ENCODE results near the gene CACNA1E. TPM values are rescaled to one million over a fixed set of nuclear protein-coding genes. Genes with fewer than 3 reads are reported as not detected.

CACNA1E gene
- polyA plus RNA-seq, 1 donor, result 0.32 TPM

DNA sequence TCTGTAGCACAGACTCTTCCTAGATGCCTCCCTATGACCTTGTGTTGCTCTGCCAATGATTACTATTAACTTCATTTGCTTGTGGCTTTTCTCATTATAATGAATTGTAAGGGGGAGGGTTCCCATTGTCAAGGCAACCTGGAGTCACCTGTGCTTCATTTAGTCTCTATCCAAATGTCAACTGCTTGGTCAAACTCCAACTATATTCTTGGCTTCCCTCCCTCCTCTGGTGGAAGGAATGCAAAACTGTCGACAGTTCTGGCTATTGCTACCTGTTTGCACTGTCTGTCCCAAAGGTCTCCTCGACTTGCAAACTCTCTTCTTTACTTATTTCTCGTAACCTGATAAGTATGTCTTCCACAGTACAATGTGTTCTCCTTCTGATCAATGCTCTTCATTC lies 100.3 kb downstream of the CACNA1E start:
- DNase-seq (ENCODE audit: low read depth), result no peak

DNA sequence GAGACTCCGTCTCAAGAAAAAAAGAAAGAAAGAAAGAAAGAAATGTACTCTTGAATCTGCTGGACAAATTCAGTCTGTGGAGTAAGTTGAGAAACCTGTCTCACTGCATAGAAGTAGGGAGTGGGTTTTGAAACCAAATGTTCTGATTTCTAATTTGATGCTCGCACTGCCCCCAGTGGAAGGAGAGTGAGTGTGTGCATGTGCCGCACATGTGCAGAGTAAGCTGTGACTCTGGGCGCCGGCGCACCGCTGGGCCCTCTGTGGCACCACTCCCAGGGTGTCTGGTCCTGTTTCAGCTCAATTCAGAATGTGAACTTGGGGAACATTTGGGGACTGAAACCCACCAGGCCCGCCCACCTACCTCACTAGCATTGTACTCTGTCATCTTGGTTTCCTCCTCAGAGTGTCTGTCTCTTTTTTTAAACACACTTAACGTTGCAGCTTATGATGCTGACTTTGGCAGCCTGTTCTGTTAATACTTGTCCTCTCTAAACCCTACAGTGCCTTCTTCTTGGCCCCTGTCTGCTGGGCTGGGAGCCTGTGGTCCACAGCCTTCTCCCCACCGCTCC lies 104.6 kb downstream of the CACNA1E start:
- no peak for DNase-seq (ENCODE audit: low read depth)

DNA sequence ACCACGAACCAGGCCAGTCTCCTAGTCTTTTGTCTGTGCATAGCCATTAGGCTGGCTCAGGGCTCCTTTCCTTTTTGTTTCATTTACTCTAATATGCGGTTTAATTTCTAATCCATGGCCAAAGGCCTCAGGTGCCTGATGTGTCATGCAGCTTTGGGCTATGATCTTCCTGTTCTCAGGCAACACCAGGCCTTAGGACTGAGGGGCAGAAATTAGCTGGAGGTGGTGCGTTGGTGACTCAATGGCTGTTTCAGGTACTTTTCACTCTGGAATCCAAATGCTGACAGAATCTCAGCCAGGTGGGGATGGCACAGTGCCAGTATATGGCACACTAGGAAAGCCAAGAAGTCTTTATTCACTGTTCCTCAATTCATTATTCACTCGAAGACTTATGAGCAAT lies 105.3 kb downstream of the CACNA1E start:
- no peak for DNase-seq (ENCODE audit: low read depth)

DNA sequence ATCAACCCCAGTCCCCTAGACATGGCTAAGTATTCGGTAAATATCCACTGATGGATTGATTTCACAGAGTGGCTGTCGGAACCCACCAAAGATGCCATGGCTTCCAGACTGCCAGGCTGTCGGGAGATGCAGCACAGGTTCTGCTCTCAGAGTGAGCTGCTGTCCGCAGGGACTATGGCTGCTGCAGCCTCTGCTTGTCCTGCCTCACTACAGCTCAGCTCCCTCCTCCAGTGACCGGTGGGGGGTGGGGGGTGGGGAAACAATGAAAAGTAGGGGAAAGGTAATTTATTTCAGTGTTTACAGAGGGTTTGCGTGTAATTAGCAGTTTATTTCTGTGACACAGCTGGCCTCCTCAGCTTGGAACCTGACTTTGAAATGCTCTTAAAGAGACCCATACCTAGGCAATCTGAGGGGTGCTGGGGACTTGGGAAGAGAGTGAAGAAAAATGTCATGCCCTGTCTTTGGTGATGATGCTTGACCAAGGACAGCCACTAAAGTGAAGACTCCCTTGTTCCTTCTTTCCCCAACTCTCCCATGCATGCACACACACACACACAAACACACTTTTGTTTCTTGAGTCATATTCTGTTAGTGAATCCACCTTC lies 109.0 kb downstream of the CACNA1E start:
- DNase-seq (ENCODE audit: low read depth), result no peak

DNA sequence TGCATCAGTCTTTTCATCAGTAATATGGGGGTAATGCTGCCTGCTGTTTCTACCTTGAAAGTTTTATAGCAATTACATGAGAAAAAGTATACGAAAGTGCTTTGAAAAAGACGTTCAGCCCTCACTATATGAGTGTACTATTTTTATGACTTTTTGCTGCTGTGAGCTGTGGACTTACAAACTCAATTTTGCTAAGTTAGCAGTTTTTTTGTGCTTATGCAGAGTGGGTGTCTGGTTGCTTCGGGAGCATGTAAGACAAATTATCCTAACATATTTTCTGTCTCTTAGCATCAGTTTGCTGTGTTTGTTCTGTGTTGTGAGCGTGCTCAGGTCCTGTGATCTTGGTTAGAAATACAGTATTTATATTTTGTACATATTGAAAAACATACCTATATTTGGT lies 109.7 kb downstream of the CACNA1E start:
- no peak for DNase-seq (ENCODE audit: low read depth)

DNA sequence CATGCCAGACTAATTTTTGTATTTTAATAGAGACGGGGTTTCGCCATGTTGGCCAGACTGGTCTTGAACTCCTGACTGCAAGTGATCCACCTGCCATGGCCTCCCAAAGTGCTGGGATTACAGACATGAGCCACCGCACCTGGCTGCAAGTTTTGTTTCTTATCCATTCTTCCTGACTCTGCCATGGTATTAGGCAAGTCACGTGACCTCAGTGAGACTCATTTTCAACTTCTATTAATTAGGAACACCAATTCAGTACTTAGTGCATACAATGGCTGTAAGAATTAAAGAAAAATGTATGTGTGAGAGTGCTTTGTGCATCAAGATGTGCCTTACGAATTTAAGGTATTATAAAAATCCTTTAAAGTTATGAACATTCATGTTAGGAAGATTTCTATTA lies 111.2 kb downstream of the CACNA1E start:
- DNase-seq (ENCODE audit: low read depth), result no peak

DNA sequence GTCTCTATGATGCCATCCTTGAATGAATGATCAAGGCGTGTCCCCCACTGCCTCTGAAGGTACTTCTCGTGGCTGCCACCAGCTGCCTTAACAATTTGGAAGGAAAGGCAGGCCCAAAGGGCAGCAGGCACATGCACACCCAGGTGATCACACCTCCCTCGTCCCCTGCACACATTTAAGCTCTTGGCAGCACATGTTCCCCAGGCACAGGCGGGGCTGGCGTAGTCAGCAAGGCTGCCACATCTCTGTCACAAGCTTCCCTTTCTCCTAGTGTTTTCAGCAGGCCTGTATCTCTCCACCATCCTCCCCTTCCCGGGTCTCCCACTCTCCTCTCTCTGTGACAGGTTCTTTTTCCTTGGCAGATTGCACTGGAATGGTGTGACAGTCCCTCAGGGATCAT lies 111.9 kb downstream of the CACNA1E start:
- no peak for DNase-seq (ENCODE audit: low read depth)

DNA sequence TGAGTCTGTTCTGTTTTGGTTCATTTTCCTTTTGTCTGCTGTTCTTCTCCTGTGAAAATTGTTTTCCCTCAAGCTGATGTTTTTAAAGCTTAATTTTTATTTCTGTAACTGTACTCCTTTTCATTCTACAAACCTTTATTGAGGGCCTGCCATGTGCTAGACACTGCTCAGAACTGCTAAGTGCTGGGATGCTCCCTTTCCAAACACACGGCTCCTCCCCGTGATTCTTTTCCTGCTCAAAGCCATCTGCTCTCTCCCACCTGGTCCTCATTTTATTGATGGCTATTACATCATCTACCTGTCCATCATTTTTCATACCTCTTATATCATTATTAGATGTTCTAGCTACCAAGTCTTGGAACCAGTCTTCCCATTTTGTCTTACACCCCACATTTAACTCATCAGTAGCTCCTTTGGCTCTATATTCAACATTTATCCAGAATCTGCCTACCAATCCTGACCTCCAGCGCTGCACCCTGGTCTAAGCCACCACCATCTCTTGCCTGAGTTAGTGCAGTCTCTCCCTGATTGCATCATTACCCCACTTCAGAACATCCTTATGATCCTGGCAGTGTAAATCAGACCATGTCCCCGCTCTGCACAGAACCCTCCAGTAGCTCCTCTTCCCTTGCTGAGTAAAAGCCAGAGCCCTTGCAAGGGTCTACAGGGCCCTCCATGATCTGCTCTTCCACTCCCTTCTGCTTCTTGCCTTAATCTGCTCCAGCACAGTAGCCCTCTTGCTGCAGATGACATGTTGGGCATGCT lies 118.1 kb downstream of the CACNA1E start:
- DNase-seq (ENCODE audit: low read depth), result no peak

DNA sequence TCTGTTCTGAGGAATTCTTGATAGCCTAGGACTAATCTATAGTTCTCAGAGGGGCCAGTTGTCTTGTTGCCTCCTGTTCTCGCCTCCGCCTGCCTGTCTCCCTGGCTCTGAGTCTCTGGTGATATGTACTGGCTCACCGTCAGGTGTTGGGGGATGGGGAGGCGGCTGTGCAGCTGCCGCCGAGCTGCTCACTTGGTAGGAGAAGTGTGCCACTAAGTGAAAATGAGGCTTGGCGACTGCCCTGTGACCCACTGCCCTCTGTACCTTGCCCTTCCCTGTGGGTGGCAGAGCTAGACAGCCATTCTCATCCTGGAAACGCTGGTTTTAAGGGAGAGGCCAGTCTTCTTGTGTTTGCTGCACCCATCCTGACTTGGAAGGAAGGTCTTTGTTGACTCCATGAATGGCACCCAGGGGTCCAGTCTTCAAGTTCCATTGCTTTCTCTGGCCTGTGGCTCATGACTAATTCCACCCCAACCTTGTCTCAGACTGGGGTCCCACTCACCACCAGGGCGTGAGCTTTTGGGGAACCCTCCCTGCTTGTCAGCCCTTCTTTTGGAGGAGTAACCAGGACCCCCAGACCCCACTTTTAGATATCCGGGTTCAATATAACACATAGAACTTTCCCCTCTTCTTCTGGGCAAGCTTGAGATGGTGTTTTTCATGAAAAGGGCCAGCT lies 120.6 kb downstream of the CACNA1E start:
- DNase-seq (ENCODE audit: low read depth), result no peak

DNA sequence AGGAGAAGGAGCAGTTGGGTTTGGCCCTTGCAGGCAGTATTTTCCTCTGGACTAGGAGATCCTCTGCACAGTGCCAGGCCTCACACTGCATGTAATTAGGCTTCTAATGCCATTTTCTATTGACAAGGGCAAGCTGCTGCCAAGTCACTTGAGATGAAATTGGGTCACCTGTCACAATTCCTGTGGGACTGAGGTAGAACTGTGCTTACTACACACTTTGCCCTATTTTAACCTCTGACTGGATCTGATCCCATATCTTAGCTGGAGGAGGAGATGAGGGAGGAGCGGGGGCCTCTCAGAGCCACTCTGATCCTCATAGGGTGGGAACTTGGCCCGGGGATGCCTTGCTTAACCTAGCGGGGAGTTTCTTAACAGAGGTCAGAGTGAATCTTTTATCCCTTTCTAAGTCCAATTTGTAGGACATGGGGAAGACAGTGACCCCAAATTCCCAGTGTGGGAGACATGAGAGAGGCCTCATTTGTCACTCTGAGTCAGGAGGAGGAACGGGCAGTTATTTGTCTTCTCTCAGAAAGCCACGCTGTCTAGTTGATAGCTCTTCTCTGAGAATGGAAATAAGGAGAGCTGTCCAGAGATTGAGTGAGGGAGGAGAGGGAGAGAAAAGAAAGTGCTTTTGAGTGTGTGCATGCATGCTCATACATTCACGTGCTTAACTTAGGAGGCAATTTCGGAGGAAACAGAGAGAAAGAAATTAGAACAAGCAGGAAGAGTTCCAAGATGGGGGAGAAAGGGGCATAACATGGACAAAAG lies 121.3 kb downstream of the CACNA1E start:
- no peak for DNase-seq (ENCODE audit: low read depth)

DNA sequence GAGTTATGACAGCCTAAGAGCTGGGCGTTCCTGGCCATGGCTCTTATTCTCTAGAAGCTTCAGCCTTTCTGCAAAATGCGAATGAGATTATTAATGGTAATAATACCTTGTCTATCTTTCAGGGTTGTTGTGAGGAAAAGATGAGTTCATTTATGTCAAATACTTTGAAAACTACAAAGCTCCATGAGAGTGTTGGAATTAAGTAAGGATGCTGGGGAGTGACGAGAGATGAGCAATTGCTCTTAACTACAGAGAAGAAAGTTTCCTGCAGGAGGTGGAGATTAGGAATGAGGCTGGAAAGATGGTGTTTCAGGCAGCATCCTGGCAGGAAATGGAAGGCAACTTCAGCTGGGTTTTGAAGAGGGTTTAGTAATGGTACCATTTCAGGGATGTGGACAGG lies 124.2 kb downstream of the CACNA1E start:
- DNase-seq (ENCODE audit: low read depth), result no peak

DNA sequence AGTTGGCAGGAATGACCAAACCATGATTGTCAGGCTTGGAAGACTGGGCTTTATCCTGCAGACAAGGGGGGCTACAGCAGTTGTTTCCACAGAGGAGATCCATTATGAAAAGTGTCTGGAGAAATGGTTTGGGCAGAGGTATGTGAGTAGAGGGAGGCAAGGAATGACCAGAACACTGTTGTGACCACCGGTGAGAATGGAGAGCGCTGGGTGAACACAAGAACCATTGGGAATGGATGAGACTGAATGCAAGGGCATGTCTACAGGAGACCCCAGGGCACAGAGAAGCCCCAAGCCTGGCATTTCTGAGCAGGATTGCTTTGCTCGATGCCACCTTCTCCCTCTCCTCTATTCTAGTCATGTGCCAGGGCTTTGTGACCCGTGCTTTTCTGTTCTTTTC lies 125.1 kb downstream of the CACNA1E start:
- no peak for DNase-seq (ENCODE audit: low read depth)

DNA sequence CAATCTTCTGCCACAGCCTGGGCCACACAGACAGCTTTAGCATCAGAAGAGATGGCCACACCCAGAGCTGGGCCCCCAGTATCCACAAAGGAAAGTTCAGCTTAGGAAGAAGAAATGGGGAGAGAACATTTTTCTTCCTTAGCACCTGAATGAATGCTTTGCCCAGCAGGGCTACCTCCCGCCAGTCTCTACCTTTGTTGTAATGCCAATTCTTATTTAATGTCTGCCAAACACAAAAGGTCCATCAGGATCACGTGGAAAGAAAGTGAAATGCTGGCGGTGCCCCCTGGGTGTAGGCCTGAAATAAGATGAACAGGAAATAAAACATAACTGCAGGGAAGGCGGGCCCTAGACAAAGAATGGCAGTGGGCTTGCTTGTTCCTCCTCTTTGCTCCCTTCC lies 125.6 kb downstream of the CACNA1E start:
- DNase-seq (ENCODE audit: low read depth), result no peak

DNA sequence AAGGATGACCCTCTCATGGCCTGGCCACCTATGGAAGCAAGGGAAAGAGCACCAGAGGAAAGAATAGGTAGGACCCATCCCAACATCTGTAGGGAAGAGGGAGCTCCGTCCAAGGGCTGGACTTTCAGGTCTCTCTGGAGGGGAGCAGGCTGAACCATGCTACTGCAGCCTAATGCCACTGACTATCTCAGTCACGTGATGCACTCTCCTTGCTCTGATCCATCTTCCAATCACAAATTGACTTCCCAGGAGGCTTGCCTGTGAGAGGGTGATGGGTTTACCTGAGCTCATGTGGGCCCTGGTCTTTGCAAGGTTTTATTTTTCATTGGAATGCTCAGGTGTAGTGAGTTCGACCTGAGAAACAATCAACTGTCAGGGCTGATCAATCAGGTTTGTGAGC lies 128.8 kb downstream of the CACNA1E start:
- DNase-seq (ENCODE audit: low read depth), result no peak

DNA sequence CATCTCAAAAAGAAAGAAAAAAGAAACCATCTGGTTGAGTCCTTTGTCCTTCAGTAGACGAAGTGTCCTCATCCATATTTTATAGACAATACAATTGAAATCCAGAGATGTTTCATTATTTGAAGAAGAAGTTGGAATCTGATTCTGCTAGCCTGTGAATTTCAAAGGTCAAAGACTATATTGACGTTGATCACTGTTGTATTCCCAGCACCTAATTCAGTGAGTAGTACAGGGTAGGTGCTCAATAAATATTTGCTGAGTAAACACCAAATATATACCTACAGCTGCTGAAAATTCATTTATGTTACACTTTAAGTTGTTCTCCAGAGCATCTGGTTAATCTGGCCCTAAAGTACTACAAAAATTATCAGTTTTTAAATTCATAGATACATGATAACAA lies 135.2 kb downstream of the CACNA1E start:
- DNase-seq (ENCODE audit: low read depth), result no peak

DNA sequence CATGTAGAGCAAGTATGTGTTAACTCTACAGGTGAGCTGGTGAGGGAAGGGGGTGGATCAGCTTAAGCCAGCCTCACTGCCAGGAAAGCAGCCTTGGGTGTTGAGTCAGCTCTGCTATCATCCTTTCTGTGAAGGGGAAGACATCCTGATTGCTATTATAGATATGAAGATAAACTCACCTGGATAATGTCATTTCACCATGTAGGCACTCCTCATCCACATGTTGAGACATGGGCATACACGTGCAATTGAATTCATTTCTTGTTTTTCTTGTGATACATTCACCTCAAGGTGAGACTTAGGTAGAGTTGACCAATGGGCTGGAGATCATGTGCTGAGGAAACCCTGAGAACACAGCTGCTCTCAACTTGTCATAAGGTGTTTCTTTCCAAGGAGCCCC lies 136.9 kb downstream of the CACNA1E start:
- DNase-seq (ENCODE audit: low read depth), result no peak

DNA sequence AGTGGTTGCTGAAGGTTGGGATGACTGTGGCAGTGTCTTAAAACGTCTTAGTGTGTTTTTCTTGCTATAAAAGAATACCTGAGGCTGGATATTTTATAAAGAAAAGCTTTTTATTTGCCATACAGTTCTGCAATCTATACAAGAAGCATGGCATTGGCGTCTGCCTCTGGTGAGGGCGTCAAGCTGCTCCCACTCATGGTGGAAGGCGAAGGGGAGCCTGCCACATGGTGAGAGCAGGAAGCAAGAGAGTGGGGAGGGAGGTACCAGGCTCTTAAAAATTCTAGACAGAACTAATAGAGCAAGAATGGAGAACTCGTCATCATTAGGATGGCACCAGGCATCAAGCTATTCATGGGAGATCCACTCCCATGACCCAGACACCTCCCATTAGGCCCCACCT lies 140.5 kb downstream of the CACNA1E start:
- no peak for DNase-seq (ENCODE audit: low read depth)

DNA sequence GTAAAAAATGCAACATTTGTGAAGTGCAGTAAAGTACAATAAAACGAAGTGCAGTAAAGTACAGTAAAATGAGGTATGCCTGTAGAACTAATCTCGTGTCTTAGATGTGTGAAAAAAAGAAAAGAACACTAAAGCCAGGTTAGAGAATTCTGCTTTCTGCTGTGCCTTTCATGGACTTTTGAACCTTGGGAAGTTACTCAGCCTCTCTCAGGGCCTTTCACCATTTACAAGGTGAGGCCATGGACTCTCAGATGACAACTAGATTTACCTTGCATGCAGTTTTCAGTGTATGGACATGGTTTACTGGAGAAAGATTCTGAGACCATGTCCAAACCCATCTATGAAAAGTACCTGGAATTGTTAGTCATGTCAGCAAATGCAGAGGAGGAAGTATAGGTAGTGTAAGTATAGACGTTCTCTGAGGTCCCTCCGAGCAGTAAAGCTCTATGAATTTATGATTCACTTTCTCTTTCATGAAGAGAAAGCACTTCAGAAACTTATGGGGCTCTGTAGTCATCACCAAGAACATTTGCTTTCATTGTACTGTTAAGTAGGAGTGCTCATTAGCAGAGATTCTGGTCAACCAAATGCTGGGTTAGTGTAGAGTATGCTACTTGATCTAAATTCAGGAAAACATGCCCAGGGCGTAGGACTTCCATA lies 143.1 kb downstream of the CACNA1E start:
- no peak for DNase-seq (ENCODE audit: low read depth)

DNA sequence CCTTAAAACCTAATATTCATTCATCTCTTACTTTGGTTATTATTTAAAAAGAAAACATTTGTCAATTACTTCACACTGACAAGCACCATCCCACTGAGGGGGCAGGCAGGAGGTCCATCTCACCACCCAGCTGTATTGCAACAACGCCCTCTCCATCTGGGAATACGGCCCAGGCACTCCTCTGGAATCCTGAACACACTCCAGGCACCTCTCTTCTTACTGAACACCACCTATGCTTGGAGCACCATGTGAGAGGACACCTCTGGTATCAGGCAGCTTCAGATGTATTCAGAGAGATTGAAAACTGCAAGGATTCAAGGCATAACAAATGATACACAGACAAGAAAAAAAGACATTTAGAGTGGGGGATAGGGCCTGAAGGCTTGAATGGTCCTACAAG lies 147.1 kb downstream of the CACNA1E start:
- DNase-seq (ENCODE audit: low read depth), result no peak

DNA sequence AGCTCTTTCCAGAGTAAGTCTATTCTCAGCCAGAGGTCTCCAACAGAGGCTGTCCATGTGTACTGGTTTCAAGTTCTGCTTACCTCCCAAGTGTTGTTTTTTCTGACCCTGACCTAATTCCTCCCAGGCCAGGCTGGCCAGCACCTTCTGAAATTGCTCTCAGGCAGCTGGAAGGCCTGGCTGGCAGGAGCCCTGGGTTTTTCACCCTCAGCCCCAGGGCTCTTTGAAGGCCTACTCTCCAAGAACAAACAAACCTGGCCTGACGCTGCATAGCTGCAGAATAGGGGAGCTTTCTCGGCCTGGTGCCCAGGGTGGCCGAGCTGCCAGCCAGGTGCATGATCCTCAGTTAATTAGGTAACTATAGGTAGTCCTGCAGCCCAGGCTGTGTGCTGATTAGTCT lies 147.5 kb downstream of the CACNA1E start:
- DNase-seq (ENCODE audit: low read depth), result no peak

DNA sequence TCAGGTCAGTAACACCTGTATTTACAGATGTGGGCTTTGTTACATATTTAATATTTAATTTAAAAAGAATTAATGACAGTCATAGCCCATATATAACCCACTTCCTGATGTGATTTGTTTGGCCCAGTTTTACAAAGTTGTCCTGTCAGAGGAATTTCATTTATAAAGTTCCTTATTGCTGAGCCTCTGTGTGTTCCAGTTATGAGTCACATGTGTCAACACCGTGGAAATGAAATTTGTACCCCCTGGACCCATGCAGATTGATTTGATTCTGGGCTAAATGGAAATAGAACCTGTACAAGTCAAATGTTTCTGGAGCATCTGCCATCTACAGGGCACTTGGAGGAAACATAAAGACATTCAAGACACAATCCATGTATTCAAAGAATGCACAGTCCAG lies 149.2 kb downstream of the CACNA1E start:
- DNase-seq (ENCODE audit: low read depth), result no peak

DNA sequence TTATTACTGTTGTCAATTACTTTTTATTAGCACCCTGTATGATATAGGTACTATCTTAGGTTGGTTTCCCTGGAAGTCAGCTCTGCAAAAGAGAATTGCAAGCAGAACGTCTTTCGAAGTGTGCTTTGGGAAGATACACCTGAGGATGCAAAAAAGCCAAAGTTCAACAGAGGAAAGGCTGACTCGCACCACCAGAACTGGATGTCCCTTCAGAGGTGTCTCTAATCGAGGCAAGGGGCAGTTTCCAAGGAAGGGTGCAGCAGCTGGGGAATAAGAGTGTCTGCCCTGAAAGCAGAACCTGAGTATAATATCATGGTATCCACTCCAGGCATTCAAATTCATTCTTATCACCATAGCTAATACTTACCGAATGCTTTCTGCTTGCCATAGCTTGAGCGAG lies 149.6 kb downstream of the CACNA1E start:
- DNase-seq (ENCODE audit: low read depth), result no peak
